Immature natural killer cell (primary cell): ENCODE results near the gene MSTN. TPM values are rescaled to one million over a fixed set of nuclear protein-coding genes. Genes with fewer than 3 reads are reported as not detected.

ENCODE experiments used
- DNase-seq, 3 donors: peaks; one replicate each; pipeline ENCODE4 v3.0.0; 2022; ENCODE audit warnings: mixed read lengths in 1 of 3
- H3K27ac Mint-ChIP-seq, 6 donors: one replicate each; pipeline ENCODE4 v1.8.0; 2020; ENCODE audit warnings: mixed read lengths in 6 of 6, mild to moderate bottlenecking in 5 of 6, inconsistent platforms in 4 of 6, moderate library complexity in 3 of 6
- H3K27me3 Mint-ChIP-seq, 3 donors: one replicate each; pipeline ENCODE4 v1.8.0; 2020 to 2021; ENCODE audit warnings: low read depth in 3 of 3, mild to moderate bottlenecking in 3 of 3, mixed read lengths in 3 of 3, moderate library complexity in 3 of 3, inconsistent platforms in 1 of 3
- H3K36me3 Mint-ChIP-seq, 3 donors: one replicate each; pipeline ENCODE4 v1.8.0; 2020; ENCODE audit warnings: mixed read lengths in 3 of 3, inconsistent platforms in 2 of 3, mild to moderate bottlenecking in 2 of 3
- H3K4me1 Mint-ChIP-seq, 2 donors: one replicate each; pipeline ENCODE4 v1.8.0; 2020; ENCODE audit warnings: inconsistent platforms in 2 of 2, mild to moderate bottlenecking in 2 of 2, mixed read lengths in 2 of 2, moderate library complexity in 1 of 2
- H3K4me3 Mint-ChIP-seq, 5 donors: one replicate each; pipeline ENCODE4 v1.8.0; 2020; ENCODE audit warnings: mild to moderate bottlenecking in 5 of 5, mixed read lengths in 5 of 5, inconsistent platforms in 3 of 5, moderate library complexity in 3 of 5
- H3K9me3 Mint-ChIP-seq, 6 donors: one replicate each; pipeline ENCODE4 v1.8.0; 2020; ENCODE audit warnings: mild to moderate bottlenecking in 6 of 6, mixed read lengths in 6 of 6, inconsistent platforms in 4 of 6, moderate library complexity in 3 of 6
- polyA plus RNA-seq, 3 donors: library from polyadenylated mRNA; unstranded; fragments of 300-500 nt; fragmentation: Illumina TruSeq; gene quantifications; one replicate each; pipeline ENCODE4 v1.2.3, GENCODE V29; 2021

The MSTN gene
- polyA plus RNA-seq, 3 donors from 2014 or later: not detected

DNA sequence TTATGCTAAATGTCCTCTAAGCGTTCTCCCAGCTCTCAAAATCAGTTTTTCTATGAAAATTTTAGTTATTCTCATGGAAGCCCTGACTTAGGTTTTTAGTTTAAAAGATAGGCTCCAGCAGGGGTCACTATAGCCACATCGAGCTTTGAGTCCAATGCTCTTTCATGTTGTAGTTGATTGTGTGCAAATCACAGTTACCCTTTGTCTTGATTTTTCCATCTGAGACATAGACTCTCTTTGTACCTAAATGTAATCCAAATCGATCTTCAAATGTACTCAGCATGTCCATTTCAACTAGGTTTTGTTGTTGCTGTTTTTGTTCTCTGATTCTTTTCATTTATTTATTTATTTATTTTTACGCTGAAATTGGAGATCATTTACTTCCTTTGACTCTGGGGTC, 26.4 kb upstream of the MSTN start:
- Mint-ChIP-seq H3K27me3 (peaks cover 0 to 3% (median 0%) of the 10 kb centered on the region in 3 donors), H3K27ac (no peak overlapping the region), H3K36me3 (no peaks in the 10 kb centered on the region), H3K9me3 (no peaks in the 10 kb centered on the region), H3K4me1 (no peaks in the 10 kb centered on the region), H3K4me3 (no peak overlapping the region)
- peak; percentile 15 to 31 (median 27) for DNase-seq

DNA sequence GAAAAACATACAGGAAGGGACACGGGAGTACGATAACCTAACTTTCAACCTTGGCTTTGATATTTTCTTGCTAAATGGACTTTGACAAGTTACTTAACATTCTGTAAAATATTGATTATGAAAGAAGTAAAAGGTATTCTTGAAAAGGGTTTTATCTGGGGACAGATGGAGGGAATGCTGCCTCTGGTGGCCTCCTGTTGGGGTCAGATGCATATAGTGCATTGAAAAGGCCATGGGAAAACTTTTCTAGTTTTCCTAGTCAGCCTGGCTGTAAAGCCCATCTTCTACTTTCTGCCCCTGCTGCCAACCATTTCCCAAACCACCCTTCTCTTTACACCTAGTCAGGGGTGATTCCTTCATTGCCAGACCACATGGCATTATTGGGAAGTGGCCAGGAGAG, 22.2 kb upstream of the MSTN start:
- Mint-ChIP-seq H3K36me3 (no peaks in the 10 kb centered on the region), H3K9me3 (no peaks in the 10 kb centered on the region), H3K4me1 (no peaks in the 10 kb centered on the region), H3K4me3 (no peak overlapping the region), H3K27me3 (peaks cover 2 to 6% (median 2%) of the 10 kb centered on the region in 3 donors), H3K27ac (no peak overlapping the region)
- no peak for DNase-seq

DNA sequence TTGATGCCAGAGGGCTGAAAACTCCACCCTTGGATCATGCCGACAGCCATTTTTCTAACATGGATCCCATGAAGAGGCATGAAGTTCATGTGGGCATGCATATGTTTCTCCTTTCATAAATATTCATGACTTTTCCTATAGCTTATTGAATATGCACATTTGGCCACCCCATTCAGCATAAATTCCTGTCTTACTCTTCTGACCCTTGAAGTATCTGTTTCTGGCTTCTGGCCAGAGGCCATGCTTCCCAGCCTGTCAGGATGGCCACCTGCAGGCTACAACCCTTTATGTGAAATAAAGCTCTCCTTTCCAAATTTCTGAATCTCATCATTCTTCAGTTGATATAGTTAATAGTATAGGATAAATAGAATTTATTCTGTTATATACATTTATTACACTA, 19.6 kb upstream of the MSTN start:
- H3K4me1 Mint-ChIP-seq: no peaks in the 10 kb centered on the region
- no peaks in the 10 kb centered on the region for H3K36me3 Mint-ChIP-seq
- H3K4me3 Mint-ChIP-seq: no peak overlapping the region
- H3K27ac Mint-ChIP-seq: no peak overlapping the region
- H3K27me3 Mint-ChIP-seq: peaks cover 2 to 14% (median 5%) of the 10 kb centered on the region in 3 donors
- H3K9me3 Mint-ChIP-seq: no peaks in the 10 kb centered on the region
- no peak for DNase-seq

DNA sequence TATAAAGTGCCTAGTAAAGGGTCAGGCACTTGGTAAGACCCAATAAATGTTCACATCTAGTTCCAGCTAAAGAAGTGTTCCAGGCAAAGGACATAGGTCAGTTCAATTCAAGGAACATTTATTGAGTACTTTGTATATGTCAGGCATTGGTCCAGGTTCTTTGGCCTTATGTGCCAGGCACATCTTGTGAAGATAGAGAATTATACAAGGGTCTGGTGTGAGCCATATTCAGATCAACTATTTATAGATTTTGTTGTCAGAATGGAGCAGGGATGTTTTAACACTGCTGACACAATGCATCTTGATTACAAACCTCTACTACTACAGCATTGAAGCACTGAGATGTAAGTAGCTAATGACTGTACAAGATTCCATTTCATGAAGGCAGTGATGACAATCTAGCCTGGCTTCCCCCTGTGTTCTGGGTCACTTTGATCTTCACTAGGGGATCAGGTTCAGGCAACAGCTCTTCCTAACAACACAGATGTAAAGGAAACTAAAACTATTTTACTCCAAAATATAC, 18.1 kb upstream of the MSTN start:
- Mint-ChIP-seq H3K4me1 (no peaks in the 10 kb centered on the region), H3K27me3 (peaks cover 2 to 14% (median 5%) of the 10 kb centered on the region in 3 donors), H3K4me3 (no peak overlapping the region), H3K36me3 (no peaks in the 10 kb centered on the region), H3K9me3 (no peaks in the 10 kb centered on the region), H3K27ac (no peak overlapping the region)
- no peak for DNase-seq

DNA sequence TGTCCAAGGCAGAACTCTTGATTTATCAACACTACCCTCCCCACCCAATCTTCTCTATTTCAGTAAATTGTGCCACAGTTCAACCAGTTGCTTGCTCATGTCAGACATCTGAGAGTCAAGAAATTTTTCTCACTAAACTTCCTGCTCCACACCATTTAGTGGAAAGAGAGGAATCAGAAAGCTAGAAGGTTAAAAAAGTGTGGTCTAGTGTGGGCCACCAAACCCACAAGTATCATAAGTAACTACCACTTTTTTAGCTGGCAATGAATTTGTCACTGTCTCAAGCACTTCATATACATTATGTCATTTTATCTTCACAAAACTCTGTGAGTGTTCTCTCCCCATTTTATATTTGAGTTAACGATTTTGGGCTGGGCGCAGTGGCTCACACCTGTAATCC, 16.6 kb upstream of the MSTN start:
- peaks cover 2 to 14% (median 5%) of the 10 kb centered on the region in 3 donors for H3K27me3 Mint-ChIP-seq
- DNase-seq: no peak

DNA sequence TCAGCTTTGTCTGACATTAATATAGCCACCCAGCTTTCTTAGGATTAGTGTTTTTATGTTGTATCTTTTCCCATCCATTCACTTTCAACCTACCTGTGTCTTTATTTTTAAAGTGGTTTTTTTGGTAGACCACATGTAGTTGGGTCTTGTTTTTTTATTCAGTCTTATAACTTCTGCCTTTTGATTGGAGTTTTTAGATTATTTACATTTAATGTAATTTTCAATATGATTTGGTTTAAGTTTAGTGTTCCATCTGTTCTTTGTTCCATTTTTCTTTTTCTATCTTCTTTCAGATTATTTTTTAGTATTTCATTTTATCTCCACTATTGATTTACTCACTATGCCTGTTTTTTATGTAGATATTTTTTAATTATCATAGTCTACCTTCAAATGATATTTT, 13.1 kb upstream of the MSTN start:
- Mint-ChIP-seq H3K9me3 (no peaks in the 10 kb centered on the region), H3K4me3 (no peak overlapping the region), H3K27ac (no peak overlapping the region), H3K36me3 (no peaks in the 10 kb centered on the region), H3K27me3 (peaks cover 2 to 11% (median 6%) of the 10 kb centered on the region in 3 donors), H3K4me1 (no peaks in the 10 kb centered on the region)
- no peak for DNase-seq

More for the DNA sequence above, 16.6 kb upstream of the MSTN start:
- Mint-ChIP-seq H3K36me3 (no peaks in the 10 kb centered on the region), H3K4me1 (no peaks in the 10 kb centered on the region), H3K27ac (no peak overlapping the region), H3K9me3 (no peaks in the 10 kb centered on the region), H3K4me3 (no peak overlapping the region)

DNA sequence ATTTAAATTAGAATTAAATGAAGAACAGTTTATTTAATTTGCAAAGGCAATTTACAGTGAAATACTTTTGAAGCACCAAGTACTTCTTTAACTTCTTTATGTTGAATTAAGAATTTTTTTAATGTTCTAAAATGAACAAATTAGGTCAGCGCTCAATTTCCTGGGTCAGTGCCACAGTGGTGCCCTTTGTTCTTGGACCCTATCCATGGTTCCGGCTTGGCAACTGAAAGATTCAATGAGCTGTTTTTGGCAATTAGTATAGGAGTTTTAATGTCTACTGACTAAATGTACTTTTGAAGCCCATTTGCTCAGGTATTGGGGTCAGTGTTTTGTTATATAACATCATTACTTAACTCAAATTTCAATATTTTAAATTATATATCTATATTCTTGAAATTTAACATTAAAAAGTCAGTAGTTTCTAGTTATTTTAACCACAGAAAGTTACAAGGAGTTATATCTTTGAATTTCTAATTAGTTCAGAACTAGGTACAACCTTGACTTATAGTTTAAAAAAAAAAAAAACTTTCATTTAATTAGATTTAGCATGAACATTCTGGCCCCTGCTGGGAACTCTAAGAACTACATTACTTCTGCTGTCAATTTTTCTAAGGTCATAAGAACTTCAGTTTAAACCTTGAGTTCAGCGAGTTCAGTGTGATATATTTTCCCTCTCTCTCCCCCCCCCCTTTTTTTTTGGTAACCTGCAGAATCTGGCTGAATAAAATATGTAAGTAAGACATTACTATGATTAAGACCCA, 7.6 kb upstream of the MSTN start:
- no peaks in the 10 kb centered on the region for H3K4me1 Mint-ChIP-seq
- peaks cover 2 to 4% (median 3%) of the 10 kb centered on the region in 3 donors for H3K27me3 Mint-ChIP-seq
- H3K36me3 Mint-ChIP-seq: no peaks in the 10 kb centered on the region
- no peak overlapping the region for H3K4me3 Mint-ChIP-seq
- no peak overlapping the region for H3K27ac Mint-ChIP-seq
- peaks cover 0 to 2% (median 0%) of the 10 kb centered on the region in 6 donors for H3K9me3 Mint-ChIP-seq
- peak in 2 of 3 donors; percentile 9 to 33 for DNase-seq

DNA sequence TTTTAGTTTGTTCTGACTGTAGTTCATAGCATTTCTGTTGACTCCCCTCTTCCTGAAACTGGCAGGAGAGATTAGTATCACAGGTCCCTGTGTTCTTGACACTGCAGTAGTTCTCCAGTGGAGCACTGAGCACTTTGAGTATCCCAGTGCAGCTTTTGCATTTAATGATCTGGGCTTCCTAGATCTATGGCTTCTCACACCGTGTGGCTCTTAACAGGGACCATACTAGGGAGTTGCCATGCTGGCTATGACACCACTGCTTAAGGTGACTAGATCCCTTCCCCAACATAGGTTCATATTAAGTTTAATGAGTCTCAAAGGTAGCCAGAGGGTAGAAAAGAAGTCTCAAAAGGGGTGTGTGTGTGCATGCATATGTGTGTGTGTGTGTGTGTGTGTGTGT, 6.2 kb upstream of the MSTN start:
- no peak overlapping the region for H3K27ac Mint-ChIP-seq
- H3K9me3 Mint-ChIP-seq: peaks cover 0 to 2% (median 0%) of the 10 kb centered on the region in 6 donors
- no peak for DNase-seq
- H3K4me1 Mint-ChIP-seq: no peaks in the 10 kb centered on the region
- H3K27me3 Mint-ChIP-seq: peaks cover 2 to 4% (median 3%) of the 10 kb centered on the region in 3 donors
- H3K36me3 Mint-ChIP-seq: no peaks in the 10 kb centered on the region
- no peak overlapping the region for H3K4me3 Mint-ChIP-seq

DNA sequence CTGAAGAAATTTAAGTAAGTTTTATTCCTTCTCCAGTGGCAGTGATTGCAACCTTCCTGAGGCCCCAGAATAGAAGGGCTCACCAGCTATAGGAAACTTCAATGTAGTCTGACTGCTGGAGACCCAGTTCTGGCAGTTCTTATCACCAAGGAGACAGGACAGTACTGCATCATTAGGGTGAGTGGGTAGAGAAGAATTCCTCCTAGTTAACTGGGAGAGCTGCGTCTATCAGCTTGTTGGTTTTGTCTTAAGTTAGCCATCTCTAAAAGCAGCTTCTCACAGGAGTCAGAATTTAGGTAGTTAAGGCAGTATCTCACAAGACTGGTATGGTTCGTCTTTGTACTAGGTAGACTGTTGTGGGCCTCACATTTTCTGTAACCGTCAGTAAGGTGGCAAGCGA, 3.3 kb upstream of the MSTN start:
- Mint-ChIP-seq H3K4me3 (no peak overlapping the region), H3K9me3 (peaks cover 0 to 2% (median 0%) of the 10 kb centered on the region in 6 donors), H3K27ac (no peak overlapping the region), H3K36me3 (no peaks in the 10 kb centered on the region), H3K4me1 (no peaks in the 10 kb centered on the region), H3K27me3 (peaks cover 0 to 2% (median 0%) of the 10 kb centered on the region in 3 donors)
- no peak for DNase-seq

DNA sequence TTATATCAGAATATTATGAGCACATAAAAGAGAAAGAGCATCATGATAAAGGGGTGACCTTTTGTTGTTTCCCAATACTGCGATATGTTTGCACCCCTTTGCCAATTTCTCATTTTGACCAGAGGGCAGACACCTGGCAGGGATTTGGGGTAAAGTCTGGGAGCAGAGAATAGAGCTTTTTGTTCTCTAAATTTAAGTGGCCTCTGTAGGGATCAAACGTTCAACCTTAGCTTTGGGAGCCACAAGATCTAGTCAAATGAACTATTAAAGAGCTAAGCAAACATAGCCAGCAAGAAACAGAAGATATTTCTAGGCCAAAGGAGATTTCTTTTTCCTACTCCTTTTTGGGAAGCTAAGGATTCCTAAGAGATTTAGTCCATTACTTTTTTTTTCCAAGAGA, 1.1 kb upstream of the MSTN start:
- Mint-ChIP-seq H3K27me3 (peaks cover 0 to 4% (median 0%) of the 10 kb centered on the region in 3 donors), H3K9me3 (peaks cover 0 to 2% (median 0%) of the 10 kb centered on the region in 6 donors), H3K4me3 (no peak overlapping the region), H3K4me1 (no peaks in the 10 kb centered on the region), H3K36me3 (no peaks in the 10 kb centered on the region), H3K27ac (no peak overlapping the region)
- DNase-seq: no peak

DNA sequence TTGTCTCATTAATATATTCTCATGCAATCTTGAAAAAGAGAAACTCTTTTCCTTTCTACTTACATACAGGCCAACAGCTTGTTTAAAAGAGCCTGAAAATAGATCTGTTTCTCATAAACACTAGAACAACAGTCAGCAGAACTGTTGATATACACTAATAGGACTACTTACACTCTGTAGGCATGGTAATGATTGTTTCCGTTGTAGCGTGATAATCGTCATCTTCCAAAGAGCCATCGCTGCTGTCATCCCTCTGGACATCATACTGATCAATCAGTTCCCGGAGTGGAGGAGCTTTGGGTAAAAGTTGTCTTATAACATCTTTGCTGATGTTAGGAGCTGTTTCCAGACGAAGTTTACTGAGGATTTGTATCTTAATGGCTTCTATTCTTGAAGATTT, 476 bp downstream of the MSTN start:
- Mint-ChIP-seq H3K27ac (no peak overlapping the region), H3K36me3 (no peaks in the 10 kb centered on the region), H3K4me1 (no peaks in the 10 kb centered on the region), H3K27me3 (peaks cover 0 to 4% (median 0%) of the 10 kb centered on the region in 3 donors), H3K4me3 (no peak overlapping the region), H3K9me3 (no peaks in the 10 kb centered on the region)
- DNase-seq: no peak

DNA sequence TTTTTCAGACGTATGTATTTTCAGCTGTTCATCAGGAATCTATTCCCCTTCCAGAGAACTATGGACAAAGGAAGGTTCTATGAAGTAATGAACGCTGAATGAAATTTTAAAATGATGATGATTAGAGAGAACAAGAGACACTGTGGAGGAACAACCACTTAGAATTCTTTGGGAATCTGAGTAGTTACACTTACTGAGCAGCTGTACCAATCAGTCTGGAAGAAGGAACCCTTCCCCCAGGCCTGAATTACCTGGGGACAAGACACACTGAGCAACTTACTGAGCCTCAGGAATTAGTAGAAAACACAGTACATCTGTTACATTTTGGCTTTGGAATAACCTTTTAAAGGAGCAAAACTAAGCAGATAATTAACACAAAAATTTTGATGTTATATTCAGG, 1.9 kb downstream of the MSTN start:
- Mint-ChIP-seq H3K4me1 (no peaks in the 10 kb centered on the region), H3K36me3 (no peaks in the 10 kb centered on the region), H3K9me3 (no peaks in the 10 kb centered on the region), H3K4me3 (no peak overlapping the region), H3K27ac (no peak overlapping the region), H3K27me3 (peaks cover 0 to 2% (median 0%) of the 10 kb centered on the region in 3 donors)
- no peak for DNase-seq

DNA sequence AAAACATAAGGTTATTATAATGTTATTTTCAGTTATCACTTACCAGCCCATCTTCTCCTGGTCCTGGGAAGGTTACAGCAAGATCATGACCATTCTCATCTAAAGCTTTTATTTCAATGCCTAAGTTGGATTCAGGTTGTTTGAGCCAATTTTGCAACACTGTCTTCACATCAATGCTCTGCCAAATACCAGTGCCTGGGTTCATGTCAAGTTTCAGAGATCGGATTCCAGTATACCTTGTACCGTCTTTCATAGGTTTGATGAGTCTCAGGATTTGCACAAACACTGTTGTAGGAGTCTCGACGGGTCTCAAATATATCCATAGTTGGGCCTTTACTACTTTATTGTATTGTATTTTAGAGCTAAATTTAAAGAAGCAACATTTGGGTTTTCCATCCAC, 2.5 kb downstream of the MSTN start:
- no peak for DNase-seq
- H3K4me1 Mint-ChIP-seq: no peaks in the 10 kb centered on the region
- no peaks in the 10 kb centered on the region for H3K9me3 Mint-ChIP-seq
- H3K27ac Mint-ChIP-seq: no peak overlapping the region
- peaks cover 0 to 2% (median 0%) of the 10 kb centered on the region in 3 donors for H3K27me3 Mint-ChIP-seq
- no peak overlapping the region for H3K4me3 Mint-ChIP-seq
- no peaks in the 10 kb centered on the region for H3K36me3 Mint-ChIP-seq

DNA sequence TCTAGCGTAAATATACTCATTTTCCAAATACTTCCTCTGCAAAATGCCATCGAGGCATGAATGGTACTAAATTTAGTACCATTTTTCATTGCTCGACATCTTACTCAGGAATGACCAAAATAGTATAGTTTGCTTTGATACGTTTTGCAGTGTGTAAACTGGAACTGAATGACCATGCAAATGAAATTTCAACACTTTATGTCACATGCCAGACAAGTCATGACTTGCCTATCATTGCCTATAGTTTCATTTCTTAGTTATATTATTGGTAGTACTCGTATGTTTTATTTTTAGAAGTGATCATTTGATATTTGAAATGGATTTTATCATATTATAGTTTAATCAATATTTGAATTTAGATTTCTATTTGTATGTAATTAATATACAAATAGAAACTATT, 9.1 kb downstream of the MSTN start:
- H3K4me3 Mint-ChIP-seq: no peak overlapping the region
- peaks cover 0 to 3% (median 3%) of the 10 kb centered on the region in 3 donors for H3K27me3 Mint-ChIP-seq
- no peak overlapping the region for H3K27ac Mint-ChIP-seq
- no peaks in the 10 kb centered on the region for H3K36me3 Mint-ChIP-seq
- H3K9me3 Mint-ChIP-seq: peaks cover 0 to 2% (median 0%) of the 10 kb centered on the region in 6 donors
- no peak for DNase-seq
- H3K4me1 Mint-ChIP-seq: no peaks in the 10 kb centered on the region

DNA sequence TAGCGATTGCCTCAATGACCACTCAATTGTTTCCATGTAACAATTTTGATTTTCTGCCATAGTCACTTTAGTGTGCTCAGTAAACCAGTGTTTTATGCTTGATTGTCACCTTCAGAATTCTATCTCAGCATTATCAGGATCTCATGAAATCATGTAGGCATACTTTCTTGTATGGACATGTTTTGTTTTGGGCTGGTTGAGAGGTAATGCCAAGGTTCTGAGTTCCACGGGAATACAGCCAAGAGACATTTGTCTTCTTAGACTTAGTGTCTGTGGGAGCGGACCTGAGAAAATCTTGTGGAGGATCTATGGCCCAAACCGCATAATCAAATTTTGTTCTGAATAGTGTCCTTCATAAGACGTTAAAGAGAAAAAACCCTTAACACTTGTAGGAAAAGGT, 10.2 kb downstream of the MSTN start:
- Mint-ChIP-seq H3K4me1 (no peaks in the 10 kb centered on the region), H3K36me3 (no peaks in the 10 kb centered on the region), H3K9me3 (peaks cover 0 to 4% (median 0%) of the 10 kb centered on the region in 6 donors), H3K27me3 (peaks cover 0 to 3% (median 3%) of the 10 kb centered on the region in 3 donors), H3K27ac (no peak overlapping the region), H3K4me3 (no peak overlapping the region)
- no peak for DNase-seq
